A673 (cell line): ENCODE measurements around the gene THAP3. TPM values are rescaled to one million over a fixed set of nuclear protein-coding genes. Genes with fewer than 3 reads are reported as not detected.

Experiments
- BruUV-seq: library from RNA; stranded (reverse); fragments of 400-500 nt; replicated peaks from 2 replicates; lab custom pipeline; 2021; lab: Mats Ljungman, UMichigan
- CTCF ChIA-PET: fragments of 300-600 bp; sonication (Branson Sonifier 250); formaldehyde crosslinking; loops from one replicate; lab custom pipeline; 2022; ENCODE audit warnings: antibody characterized with exemption; lab: Charles Lee
- POLR2A ChIA-PET: fragments of 300-600 bp; sonication (Branson Sonifier 250); formaldehyde crosslinking; loops from one replicate; lab custom pipeline; 2022; ENCODE audit warnings: antibody characterized with exemption; ENCODE audit not compliant: low non-redundant PET; lab: Charles Lee
- DNase-seq: peaks from one replicate; pipeline ENCODE4 v3.0.0-alpha.2; 2015; ENCODE audit warnings: low spot score
- H3K27ac ChIP-seq: fragments of 200-600 bp; sonication (generic); 2 replicates; pipeline ENCODE4 v1.5.1; 2016; ENCODE audit warnings: mixed run types, low read depth, mild to moderate bottlenecking, mixed read lengths, antibody characterized with exemption, low read length; ENCODE audit not compliant: poor library complexity, severe bottlenecking
- H3K27me3 ChIP-seq: fragments of 200-600 bp; sonication (generic); replicated peaks from 2 replicates; pipeline ENCODE4 v1.6.1; 2017; ENCODE audit warnings: mixed run types, low read depth, mild to moderate bottlenecking, mixed read lengths, antibody characterized with exemption, low read length; ENCODE audit not compliant: insufficient read depth, poor library complexity
- H3K36me3 ChIP-seq: fragments of 200-600 bp; sonication (generic); 2 replicates; pipeline ENCODE4 v1.6.1; 2016; ENCODE audit warnings: mixed run types, mild to moderate bottlenecking, mixed read lengths, antibody characterized with exemption, low read length; ENCODE audit not compliant: insufficient read depth, poor library complexity, severe bottlenecking
- H3K4me1 ChIP-seq: fragments of 200-600 bp; sonication (generic); 2 replicates; pipeline ENCODE4 v1.6.1; 2017; ENCODE audit warnings: mixed run types, mild to moderate bottlenecking, mixed read lengths, antibody characterized with exemption, low read length; ENCODE audit not compliant: insufficient read depth, poor library complexity, severe bottlenecking
- H3K4me3 ChIP-seq: fragments of 200-600 bp; sonication (generic); 2 replicates; pipeline ENCODE4 v1.5.1; 2016; ENCODE audit warnings: low read depth, mixed run types, mild to moderate bottlenecking, mixed read lengths, low read length; ENCODE audit not compliant: poor library complexity, severe bottlenecking
- H3K9me3 ChIP-seq: fragments of 200-600 bp; sonication (generic); 2 replicates; pipeline ENCODE4 v1.6.1; 2016; ENCODE audit warnings: mixed run types, low read depth, mild to moderate bottlenecking, mixed read lengths, antibody characterized with exemption, low read length; ENCODE audit not compliant: poor library complexity, severe bottlenecking
- EZH2 ChIP-seq: fragments of 200-600 bp; sonication (generic); IDR thresholded peaks from 2 replicates; pipeline ENCODE4 v1.6.1; 2017; ENCODE audit warnings: borderline replicate concordance, low read depth, mild to moderate bottlenecking, mixed read lengths, antibody characterized with exemption, low read length; ENCODE audit not compliant: poor library complexity, severe bottlenecking
- intact Hi-C: fragments of 100-400 bp; cut with micrococcal nuclease; formaldehyde crosslinking; loops from one replicate; pipeline ENCODE4 v1.10.0; 2022; ENCODE audit not compliant: unreplicated experiment
- total RNA-seq: library from RNA; stranded (reverse); gene quantifications from 2 replicates; pipeline ENCODE4 v1.2.3, GENCODE V29; 2021
- TF ChIP-seq, protein P1 (sequence below): fragments of 300-800, 200-600 bp; sonication (generic); conservative IDR thresholded peaks from 2 replicates; pipeline ENCODE4 v1.5.1; 2017; ENCODE audit warnings: low read depth, mild to moderate bottlenecking, antibody characterized with exemption, low read length, moderate library complexity, mixed read lengths

The THAP3 gene
- total RNA-seq, 1 experiment from 2014 or later, result 23.6 TPM

DNA sequence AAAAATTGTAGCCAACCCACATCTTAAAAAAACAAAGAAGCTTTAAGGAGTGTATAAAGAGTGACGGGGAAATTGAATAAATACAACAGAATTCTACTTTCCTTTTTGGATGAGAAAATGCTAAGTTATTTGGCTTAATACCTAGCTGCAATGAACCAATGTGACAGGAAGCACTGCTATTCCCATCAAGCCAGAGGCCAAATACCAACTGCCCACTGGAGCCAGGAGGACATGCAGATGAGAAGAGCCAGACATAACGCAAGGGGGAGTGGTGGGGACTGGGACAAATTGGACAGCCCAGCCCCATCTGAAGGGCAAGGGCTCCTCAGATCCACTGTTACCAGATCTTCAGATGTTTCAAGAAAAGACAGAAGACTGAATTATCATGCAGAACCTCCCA lies 51.3 kb downstream of the THAP3 start:
- no peak for TF ChIP-seq EZH2
- TF ChIP-seq, protein P1, sequence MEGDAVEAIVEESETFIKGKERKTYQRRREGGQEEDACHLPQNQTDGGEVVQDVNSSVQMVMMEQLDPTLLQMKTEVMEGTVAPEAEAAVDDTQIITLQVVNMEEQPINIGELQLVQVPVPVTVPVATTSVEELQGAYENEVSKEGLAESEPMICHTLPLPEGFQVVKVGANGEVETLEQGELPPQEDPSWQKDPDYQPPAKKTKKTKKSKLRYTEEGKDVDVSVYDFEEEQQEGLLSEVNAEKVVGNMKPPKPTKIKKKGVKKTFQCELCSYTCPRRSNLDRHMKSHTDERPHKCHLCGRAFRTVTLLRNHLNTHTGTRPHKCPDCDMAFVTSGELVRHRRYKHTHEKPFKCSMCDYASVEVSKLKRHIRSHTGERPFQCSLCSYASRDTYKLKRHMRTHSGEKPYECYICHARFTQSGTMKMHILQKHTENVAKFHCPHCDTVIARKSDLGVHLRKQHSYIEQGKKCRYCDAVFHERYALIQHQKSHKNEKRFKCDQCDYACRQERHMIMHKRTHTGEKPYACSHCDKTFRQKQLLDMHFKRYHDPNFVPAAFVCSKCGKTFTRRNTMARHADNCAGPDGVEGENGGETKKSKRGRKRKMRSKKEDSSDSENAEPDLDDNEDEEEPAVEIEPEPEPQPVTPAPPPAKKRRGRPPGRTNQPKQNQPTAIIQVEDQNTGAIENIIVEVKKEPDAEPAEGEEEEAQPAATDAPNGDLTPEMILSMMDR, result no peak
- no peaks in the 10 kb centered on the region for H3K27me3 ChIP-seq
- DNase-seq, result no peak
- no peaks in the 10 kb centered on the region for H3K4me1 ChIP-seq
- no peak overlapping the region for H3K27ac ChIP-seq
- H3K9me3 ChIP-seq, result no peaks in the 10 kb centered on the region
- no peak overlapping the region for H3K4me3 ChIP-seq
- ChIA-PET CTCF (no interaction called here), POLR2A (no interaction called here)
- BruUV-seq, result no TSS peak
- H3K36me3 ChIP-seq, result peaks cover 35% of the 10 kb centered on the region
- intact Hi-C loops, result no loop called here

Other genes with a start within 250 kb of the THAP3 start
- gene ACOT7, start 231.1 kb upstream of the THAP3 start, total RNA-seq, result 129 and 132 TPM in 2 replicates
- not detected in 2 replicates for gene HES2, start 204.9 kb upstream of the THAP3 start, total RNA-seq
- gene ESPN, start 200.1 kb upstream of the THAP3 start, total RNA-seq, result not detected in 2 replicates
- 0.97 and 1.5 TPM in 2 replicates for gene TNFRSF25, start 158.7 kb upstream of the THAP3 start, total RNA-seq
- 0.86 and 2.3 TPM in 2 replicates for gene PLEKHG5, start 133.2 kb upstream of the THAP3 start, total RNA-seq
- gene NOL9, start 70.4 kb upstream of the THAP3 start, total RNA-seq, result 48.5 and 55.6 TPM in 2 replicates
- gene TAS1R1, start 69.6 kb upstream of the THAP3 start, total RNA-seq, result not detected in 2 replicates
- gene ZBTB48, start 44.9 kb upstream of the THAP3 start, total RNA-seq, result 29.9 and 35.3 TPM in 2 replicates
- gene KLHL21, start 22.0 kb upstream of the THAP3 start, total RNA-seq, result 29.4 and 38.0 TPM in 2 replicates
- 37.8 and 44.2 TPM in 2 replicates for gene PHF13, start 11.1 kb upstream of the THAP3 start, total RNA-seq
- 94.2 and 106 TPM in 2 replicates for gene DNAJC11, start 76.9 kb downstream of the THAP3 start, total RNA-seq
- 85.2 and 92.2 TPM in 2 replicates for gene CAMTA1, start 160.6 kb downstream of the THAP3 start, total RNA-seq